Activated CD8-positive, alpha-beta memory T cell treated with anti-CD3 and anti-CD28 coated beads for 4 hours (primary cell): ENCODE results near the gene CCBE1.

Experiments used
- DNase-seq, 2 donors: peaks; one replicate each; pipeline ENCODE4 v3.0.0-alpha.2; 2020; ENCODE audit warnings: low read depth in 2 of 2

Gene CCBE1

GRCh38 chr18:59570101-59570775 lies 127.0 kb downstream of the CCBE1 start:
- no peak for DNase-seq

- DNase-seq = no peak
Observed at GRCh38 chr18:59569390-59569791, 127.8 kb downstream of the CCBE1 start.

DNA sequence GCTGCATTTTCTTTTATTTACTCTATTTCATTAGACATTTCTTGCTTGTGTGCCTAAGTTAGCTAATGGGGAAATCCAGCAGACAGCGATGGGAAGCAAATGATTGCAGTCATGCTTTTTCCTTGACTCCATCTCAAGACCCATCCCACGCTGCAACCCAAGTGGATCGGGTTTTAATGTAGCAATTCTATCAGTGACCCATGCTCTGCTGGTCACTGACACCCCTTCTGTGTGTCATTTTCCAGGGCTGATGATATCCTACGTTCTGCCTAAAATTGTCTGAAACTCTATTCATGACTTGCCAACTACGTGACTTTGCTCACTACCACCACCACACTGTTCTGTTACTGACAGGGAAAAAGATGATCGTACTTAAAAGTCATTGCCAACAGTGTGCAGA lies 129.8 kb downstream of the CCBE1 start:
- DNase-seq = no peak

GRCh38 chr18:59566533-59566971 lies 130.7 kb downstream of the CCBE1 start:
- no peak for DNase-seq

DNA sequence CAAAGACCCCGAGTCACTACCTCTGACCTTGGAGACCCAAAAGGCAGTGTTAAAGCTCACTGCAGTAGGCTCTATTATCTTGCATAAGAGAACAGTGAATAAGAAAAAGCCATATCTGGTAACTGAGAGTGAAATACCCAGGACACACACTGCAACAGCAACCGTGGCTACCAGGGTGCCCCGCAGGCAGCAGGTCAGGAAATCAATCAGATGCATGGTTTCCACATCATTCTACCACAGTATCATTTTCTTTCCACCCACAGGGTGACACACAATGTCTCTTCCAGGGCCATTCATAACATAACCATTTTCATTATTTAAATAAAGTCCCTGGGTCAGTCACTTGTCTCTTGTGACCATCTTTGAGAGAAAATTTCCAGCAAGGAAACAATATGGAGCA lies 131.3 kb downstream of the CCBE1 start:
- DNase-seq = no peak

- no peak for DNase-seq
Observed at GRCh38 chr18:59564561-59564960, 132.7 kb downstream of the CCBE1 start.

DNA sequence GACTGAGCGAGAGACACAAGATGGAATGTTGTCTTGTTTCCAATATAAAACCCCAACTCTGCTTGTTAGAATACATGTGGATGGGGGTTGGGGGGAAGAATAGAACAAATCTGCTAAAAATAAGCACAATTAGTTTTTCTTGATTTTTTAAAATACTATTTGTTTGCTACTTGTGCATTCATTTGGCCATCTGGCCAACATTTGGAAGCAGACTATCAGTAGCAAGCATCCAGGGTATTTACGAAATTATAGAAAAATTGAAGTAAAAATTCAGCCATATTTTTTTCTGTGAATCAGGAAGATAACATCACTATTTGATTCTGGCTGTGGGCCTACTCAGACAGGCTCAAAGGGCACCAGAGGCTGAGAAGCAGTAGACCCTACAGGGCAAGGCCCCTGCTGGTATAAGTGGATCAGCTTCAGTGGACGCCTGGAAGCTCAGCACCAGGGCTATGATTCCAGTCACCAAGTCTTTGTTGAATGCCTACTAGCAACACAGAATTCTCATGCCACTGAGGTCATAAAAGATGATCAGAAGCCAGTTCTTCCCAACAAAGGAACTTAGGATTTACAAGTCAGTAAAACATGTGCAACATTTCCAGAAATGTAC lies 133.9 kb downstream of the CCBE1 start:
- DNase-seq = no peak

DNA sequence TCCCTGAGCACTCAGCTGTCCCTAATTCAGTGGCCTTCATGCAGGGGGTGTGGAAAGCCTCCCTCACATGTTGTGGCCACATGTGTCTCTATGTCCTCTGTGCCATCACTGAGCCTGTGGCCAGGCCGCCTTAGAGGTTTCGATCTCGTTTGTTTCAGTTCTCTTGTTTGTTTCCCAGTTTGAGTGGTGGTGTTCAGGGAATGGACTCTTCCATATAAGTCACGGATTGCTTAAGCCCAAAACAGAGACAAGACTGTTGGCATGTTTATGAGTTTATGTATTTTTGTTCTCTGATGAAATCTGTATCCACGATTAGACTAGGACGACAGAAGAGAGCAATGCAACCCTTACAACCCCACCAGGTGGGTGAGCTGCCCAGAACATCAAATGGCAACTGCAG lies 134.5 kb downstream of the CCBE1 start:
- DNase-seq = no peak

DNA sequence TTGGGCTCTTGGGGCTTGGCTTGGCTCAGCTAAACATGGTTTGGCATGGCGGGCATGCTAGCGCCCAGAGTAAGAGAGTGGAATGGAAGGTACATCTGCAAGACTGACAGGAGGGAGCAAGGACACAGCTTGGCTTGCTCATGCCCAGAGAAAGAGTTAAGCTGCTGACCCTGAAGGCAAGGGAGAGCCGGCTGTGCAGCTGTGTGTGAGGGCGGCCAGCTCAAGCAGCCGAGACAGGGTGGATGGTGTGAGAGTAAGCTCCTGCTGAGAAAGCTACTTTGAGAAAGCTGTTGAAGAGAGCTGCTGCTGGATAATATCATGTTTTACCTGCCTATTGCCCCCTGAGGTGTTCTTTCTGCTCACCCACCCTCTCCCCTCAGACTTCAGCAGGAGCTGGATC lies 135.6 kb downstream of the CCBE1 start:
- DNase-seq = no peak

GRCh38 chr18:59560556-59560955 lies 136.7 kb downstream of the CCBE1 start:
- no peak for DNase-seq

- DNase-seq = no peak
Observed at GRCh38 chr18:59559528-59559927, 137.7 kb downstream of the CCBE1 start.

- no peak for DNase-seq
Observed at GRCh38 chr18:59555995-59556659, 141.1 kb downstream of the CCBE1 start.

DNA sequence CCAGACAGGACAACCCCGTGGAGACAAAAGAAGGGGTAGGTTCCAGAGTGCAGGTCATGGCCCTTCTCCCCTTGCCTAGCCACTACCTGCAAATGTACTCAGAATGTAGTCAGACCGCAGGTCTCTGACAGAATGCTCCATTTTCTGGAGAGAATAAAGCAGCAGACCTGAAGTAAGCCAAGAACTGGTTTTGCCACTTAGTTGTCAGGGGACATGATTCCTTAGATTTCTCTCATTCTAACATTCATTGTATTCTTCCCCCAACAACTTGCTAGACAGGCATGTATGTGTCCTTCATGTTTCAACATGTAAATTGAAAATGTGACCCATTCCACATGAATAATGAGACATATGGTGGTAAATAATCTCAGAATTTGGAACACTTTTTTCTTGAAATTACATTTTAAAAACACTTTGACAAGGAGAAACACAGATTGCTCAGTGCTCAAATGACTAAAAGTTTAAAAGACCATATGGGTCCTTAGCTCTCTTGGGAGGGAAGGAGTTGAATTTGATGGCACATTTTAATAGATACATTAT lies 142.4 kb downstream of the CCBE1 start:
- no peak for DNase-seq

DNA sequence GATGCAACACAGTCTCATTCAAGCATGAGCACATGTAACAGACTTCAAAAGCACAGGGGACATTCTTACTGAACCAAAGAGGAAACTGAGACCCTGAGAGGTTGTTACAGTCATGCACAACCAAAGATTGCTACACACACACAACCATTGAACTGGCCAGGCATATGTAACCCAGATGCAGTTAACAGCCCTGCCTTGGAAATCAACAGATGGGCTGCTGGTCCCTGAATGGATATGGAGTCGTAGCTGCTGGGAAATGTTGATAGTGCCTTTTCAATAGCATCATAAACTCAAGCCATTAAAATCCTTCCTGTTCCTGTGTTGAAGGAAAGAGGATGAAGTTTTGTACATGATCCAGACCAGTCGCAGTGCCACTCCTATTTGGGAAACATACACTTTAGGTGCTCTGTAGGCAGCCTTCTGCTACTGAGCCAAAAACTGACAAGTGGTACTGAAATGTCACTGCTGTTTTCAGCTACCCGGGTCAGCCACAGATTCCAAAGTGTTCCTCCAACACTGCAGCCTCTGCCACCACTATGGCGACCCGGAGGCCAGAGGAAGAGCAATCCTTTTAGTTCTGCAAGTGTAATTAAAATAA lies 143.9 kb downstream of the CCBE1 start:
- no peak for DNase-seq

GRCh38 chr18:59551902-59552635 lies 145.2 kb downstream of the CCBE1 start:
- no peak for DNase-seq

- no peak for DNase-seq
Observed at GRCh38 chr18:59550174-59550516, 147.1 kb downstream of the CCBE1 start.

DNA sequence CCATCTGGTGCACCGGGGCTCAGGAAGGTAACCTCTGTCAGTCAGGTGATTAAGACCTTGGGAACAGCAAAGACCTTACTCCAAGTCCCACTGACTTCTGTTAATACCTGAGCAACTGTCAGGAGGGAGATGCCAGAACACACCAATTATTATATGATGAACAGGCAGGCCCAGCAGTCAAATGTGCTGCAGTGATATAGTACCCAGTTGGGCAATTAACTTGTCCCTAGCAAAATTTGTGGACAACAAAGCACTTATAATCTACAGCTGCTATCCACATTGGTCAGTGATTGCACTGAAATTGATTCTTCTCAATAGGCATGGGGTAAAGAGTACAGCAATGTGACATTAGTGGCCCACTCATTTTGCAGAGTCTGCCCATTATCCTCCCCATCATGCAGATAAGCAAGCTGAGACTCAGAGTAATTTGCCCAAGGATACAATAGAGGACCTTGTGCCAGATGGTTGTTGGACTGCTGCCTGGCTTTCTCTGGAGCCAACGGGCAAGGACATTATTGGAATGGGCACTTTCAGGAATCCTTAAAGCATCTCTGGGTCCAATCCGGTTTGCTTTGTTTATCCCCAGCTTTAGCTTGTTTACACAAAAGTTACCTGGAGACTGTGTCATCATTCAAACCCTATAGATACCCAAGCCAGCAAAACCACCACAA lies 147.6 kb downstream of the CCBE1 start:
- no peak for DNase-seq

DNA sequence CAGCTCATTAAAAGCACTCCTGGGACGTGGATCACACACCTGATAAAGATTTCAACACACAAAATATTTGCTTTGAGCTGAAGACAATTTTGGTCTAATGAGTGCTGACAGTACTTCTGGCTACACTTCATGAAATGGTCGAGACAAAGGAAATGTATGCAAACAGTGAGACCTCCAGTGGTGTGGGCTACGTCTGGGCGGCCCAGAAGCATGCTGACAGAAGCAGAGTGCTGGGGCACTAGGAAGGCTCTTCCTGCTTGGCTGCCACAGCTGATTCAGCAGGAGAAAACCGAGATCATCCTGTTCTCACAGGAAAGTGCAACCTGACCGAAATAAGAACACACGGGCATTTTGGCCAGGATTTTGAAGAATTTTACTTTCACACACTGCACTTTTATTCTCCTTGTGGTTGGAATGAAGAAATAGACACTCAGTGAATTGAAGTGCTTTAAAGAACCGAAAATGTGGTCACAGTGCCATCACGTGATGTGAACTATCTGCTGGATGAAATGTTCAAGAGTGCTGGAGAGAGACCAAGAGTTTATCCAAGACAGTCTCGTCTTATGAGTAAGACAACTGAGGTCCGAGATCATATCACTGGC lies 149.5 kb downstream of the CCBE1 start:
- no peak for DNase-seq

- no peak for DNase-seq
Observed at GRCh38 chr18:59546188-59546587, 151.0 kb downstream of the CCBE1 start.

DNA sequence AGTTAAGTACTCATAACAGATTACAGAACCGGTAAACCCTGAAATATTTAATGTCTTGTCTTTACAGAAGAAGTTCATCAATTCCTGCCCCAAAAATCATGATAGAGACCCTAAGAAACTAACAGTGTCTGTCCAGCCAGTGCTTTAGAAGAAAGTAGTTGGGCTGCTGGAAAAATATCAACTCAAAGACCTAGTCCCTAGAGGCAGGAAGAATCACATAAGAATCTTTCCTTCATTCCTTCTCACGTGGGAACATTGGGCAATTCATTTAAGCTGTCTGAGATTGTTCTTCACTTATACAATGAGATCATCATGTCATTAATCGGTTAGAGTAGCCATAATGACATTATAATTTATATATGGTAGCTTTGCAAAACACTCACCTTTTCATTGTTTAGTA lies 156.4 kb downstream of the CCBE1 start:
- no peak for DNase-seq

DNA sequence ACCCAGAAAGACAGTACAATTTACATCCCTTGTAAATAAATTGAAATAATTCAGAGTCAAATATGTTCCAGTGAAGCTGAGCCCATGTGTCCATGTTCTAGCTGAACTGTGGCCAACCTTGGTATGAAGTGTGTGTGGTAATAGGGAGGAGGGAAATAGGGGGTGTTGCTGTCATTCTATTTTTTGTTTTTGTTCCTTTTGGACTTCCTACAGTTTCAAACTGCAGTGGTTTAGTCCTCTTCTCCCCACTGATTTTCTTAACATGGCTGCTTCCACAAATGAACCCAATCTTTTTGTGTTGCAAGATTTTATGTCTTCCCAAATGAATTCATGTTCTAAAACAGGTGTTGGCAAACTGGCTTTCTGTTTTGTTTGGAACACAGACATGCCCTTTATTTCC lies 156.9 kb downstream of the CCBE1 start:
- no peak for DNase-seq
